ENCODE results near the gene GRID1. TPM values are rescaled to one million over a fixed set of nuclear protein-coding genes. Genes with fewer than 3 reads are reported as not detected.
A peak's percentile ranks its signal among the peaks of the same experiment; 100 is the strongest.

The GRID1 gene
- polyA plus RNA-seq, 1 of the 3 experiments (the other 2 are of a cell fraction): 0.13 TPM

DNA sequence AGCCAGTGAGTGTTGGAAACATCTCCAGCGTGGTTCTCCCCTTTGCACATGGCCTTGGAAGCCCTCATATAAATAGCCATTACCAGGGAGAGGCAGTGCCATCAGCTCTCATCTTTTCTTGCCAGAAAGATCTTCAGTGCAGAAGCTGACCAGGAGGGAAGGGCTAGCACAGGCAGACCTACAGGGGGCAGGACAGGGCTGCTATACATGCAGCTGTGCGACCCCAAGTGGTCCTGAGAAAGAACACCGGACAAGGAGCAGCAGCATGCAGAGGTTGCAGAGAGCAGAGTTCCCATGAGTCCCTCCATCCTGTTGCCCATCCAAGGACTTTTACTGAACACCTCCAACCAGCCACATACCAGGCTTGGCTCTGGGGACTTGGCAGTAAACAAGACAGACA lies 17.1 kb downstream of the GRID1 start (continued):
- TF ChIP-seq, protein P1, sequence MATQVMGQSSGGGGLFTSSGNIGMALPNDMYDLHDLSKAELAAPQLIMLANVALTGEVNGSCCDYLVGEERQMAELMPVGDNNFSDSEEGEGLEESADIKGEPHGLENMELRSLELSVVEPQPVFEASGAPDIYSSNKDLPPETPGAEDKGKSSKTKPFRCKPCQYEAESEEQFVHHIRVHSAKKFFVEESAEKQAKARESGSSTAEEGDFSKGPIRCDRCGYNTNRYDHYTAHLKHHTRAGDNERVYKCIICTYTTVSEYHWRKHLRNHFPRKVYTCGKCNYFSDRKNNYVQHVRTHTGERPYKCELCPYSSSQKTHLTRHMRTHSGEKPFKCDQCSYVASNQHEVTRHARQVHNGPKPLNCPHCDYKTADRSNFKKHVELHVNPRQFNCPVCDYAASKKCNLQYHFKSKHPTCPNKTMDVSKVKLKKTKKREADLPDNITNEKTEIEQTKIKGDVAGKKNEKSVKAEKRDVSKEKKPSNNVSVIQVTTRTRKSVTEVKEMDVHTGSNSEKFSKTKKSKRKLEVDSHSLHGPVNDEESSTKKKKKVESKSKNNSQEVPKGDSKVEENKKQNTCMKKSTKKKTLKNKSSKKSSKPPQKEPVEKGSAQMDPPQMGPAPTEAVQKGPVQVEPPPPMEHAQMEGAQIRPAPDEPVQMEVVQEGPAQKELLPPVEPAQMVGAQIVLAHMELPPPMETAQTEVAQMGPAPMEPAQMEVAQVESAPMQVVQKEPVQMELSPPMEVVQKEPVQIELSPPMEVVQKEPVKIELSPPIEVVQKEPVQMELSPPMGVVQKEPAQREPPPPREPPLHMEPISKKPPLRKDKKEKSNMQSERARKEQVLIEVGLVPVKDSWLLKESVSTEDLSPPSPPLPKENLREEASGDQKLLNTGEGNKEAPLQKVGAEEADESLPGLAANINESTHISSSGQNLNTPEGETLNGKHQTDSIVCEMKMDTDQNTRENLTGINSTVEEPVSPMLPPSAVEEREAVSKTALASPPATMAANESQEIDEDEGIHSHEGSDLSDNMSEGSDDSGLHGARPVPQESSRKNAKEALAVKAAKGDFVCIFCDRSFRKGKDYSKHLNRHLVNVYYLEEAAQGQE (IDR thresholded peaks at IDR 0.05; ENCODE audit: low read depth, low read length): no peak
- TF ChIP-seq, protein P2, sequence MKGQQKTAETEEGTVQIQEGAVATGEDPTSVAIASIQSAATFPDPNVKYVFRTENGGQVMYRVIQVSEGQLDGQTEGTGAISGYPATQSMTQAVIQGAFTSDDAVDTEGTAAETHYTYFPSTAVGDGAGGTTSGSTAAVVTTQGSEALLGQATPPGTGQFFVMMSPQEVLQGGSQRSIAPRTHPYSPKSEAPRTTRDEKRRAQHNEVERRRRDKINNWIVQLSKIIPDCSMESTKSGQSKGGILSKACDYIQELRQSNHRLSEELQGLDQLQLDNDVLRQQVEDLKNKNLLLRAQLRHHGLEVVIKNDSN (IDR thresholded peaks at IDR 0.05; ENCODE audit: borderline replicate concordance, low read depth): no peak
- TF ChIP-seq RAD21 (IDR thresholded peaks at IDR 0.05; ENCODE audit: low read length) (peak; percentile 66), TEAD4 (IDR thresholded peaks at IDR 0.05; ENCODE audit: borderline replicate concordance, insufficient read depth) (no peak), RCOR1 (IDR thresholded peaks at IDR 0.05; ENCODE audit: low read length) (no peak), GATA2 (CRISPR knock-in tag; IDR thresholded peaks at IDR 0.05) (no peak)

DNA sequence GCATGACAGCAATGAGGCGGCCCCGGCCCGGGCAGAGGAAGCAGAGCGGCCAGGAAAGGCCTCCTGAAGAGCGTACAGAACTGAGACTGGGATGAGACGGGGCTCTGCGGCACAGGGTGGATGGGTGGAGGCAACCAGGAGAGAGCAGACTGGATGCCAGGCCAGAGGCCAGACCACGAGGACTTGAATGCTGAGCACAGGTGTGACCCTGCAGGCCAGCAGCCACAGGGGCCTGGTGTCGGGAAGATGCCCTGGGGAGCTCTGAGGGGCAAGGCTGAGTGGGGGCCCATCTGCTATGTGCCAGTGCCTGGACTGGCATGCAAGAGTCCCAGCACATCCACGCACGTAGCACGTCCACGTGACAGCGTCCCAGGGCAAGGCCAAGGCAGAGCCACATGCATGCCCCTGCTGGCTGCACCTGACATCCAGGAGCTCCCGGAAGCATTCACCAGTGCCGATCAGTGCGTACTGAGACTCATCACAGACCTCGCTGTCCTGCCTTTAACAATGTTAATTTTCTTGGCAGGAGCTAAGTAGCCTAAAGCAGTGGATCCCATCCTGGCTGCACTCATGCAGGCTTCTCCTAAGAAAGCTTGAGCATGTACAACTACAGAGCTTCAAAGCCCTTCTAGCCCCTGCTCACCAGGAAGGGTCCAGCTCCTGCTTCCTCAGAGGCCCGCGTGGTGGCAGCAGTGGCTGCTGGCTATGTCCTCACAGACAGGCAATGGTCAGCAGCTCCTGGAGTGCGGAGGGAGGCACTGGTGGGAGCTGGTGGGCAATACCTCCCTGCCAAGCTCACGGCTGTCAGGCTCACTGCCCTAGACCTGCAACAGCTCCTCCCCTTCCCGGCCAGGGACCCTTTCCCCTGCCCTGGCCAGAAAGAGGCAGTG lies 18.0 kb downstream of the GRID1 start:
- Histone ChIP-seq H4K20me1 (ENCODE audit: insufficient read depth) (no peaks in the 10 kb centered on the region), H3K27ac (ENCODE audit: low read depth in 2 of 2, low read length in 1 of 2) (no peak overlapping the region; a peak in 1 of 4 replicates), H3K79me2 (ENCODE audit: insufficient read depth) (no peaks in the 10 kb centered on the region), H3K4me2 (no peak overlapping the region), H3K36me3 (replicated peaks in 1 of 2; ENCODE audit: control insufficient read depth in 1 of 2, insufficient read depth in 2 of 2, low read length in 1 of 2) (no peaks in the 10 kb centered on the region), H3K4me3 (ENCODE audit: low read depth in 2 of 2, low read length in 1 of 2) (no peak overlapping the region), H3K9me3 (no peaks in the 10 kb centered on the region), H3K4me1 (ENCODE audit: control insufficient read depth in 1 of 2, insufficient read depth in 2 of 2, low read depth in 1 of 2, low read length in 1 of 2) (peaks cover 0 to 45% of the 10 kb centered on the region in 2 experiments; a peak in 2 of 4 replicates), H3K9me2 (no peaks in the 10 kb centered on the region), H2AFZ (ENCODE audit: low read depth) (no peak overlapping the region), H3K9ac (no peak overlapping the region), H3K27me3 (ENCODE audit: insufficient read depth) (no peaks in the 10 kb centered on the region), H3F3A (replicated peaks; ENCODE audit: insufficient read depth) (no peaks in the 10 kb centered on the region)
- WGBS (ENCODE audit: low lambda C conversion rate): 49% methylated on average over 12 of the region's 23 CpGs
- peak; percentile 71 for DNase-seq
- TF ChIP-seq, protein P3, sequence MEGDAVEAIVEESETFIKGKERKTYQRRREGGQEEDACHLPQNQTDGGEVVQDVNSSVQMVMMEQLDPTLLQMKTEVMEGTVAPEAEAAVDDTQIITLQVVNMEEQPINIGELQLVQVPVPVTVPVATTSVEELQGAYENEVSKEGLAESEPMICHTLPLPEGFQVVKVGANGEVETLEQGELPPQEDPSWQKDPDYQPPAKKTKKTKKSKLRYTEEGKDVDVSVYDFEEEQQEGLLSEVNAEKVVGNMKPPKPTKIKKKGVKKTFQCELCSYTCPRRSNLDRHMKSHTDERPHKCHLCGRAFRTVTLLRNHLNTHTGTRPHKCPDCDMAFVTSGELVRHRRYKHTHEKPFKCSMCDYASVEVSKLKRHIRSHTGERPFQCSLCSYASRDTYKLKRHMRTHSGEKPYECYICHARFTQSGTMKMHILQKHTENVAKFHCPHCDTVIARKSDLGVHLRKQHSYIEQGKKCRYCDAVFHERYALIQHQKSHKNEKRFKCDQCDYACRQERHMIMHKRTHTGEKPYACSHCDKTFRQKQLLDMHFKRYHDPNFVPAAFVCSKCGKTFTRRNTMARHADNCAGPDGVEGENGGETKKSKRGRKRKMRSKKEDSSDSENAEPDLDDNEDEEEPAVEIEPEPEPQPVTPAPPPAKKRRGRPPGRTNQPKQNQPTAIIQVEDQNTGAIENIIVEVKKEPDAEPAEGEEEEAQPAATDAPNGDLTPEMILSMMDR (IDR thresholded peaks at IDR 0.05): peak; percentile 24
- TF ChIP-seq, protein P4, sequence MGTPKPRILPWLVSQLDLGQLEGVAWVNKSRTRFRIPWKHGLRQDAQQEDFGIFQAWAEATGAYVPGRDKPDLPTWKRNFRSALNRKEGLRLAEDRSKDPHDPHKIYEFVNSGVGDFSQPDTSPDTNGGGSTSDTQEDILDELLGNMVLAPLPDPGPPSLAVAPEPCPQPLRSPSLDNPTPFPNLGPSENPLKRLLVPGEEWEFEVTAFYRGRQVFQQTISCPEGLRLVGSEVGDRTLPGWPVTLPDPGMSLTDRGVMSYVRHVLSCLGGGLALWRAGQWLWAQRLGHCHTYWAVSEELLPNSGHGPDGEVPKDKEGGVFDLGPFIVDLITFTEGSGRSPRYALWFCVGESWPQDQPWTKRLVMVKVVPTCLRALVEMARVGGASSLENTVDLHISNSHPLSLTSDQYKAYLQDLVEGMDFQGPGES (IDR thresholded peaks at IDR 0.05; ENCODE audit: low read depth, low read length): no peak
- TF ChIP-seq RAD21 (IDR thresholded peaks at IDR 0.05; ENCODE audit: low read length) (peak; percentile 69), FOXJ3 (CRISPR knock-in tag; IDR thresholded peaks at IDR 0.05) (no peak), SMC3 (IDR thresholded peaks at IDR 0.05; ENCODE audit: low read depth, low read length) (peak; percentile 37; the same call in 1 of the 2 replicates), MEF2A (IDR thresholded peaks at IDR 0.05; ENCODE audit: borderline replicate concordance, low read depth) (no peak)
- ChIA-PET POLR2A (interaction anchor here (1.0 kb wide), 1 partner anchor 17 kb away, joined by 4 read pairs; no protein-coding TSS in a partner anchor), CTCF (interaction anchor here (0.6 to 13.2 kb wide), 38 partner anchors 13 to 568 kb away, joined by 3 to 191 read pairs (median 4); partner anchors contain the start of gene GRID1)
